NB4 (cell line): ENCODE results near the gene EMC10.
A peak's percentile ranks its signal among the peaks of the same experiment; 100 is the strongest.

Source experiments
- DNase-seq: peaks from one replicate; pipeline ENCODE4 v3.0.0; 2010; ENCODE audit warnings: low read depth
- H3K4me3 ChIP-seq: one replicate; pipeline ENCODE4 v1.5.1; 2011; ENCODE audit warnings: mild to moderate bottlenecking, low read depth, low read length, moderate library complexity
- CTCF ChIP-seq: IDR thresholded peaks from one replicate; pipeline ENCODE4 v1.5.1; 2012; ENCODE audit warnings: low read depth, low read length
- MAX ChIP-seq: IDR thresholded peaks from 2 replicates; pipeline ENCODE4 v1.6.1; 2011; ENCODE audit warnings: low read depth, low read length
- MYC ChIP-seq: IDR thresholded peaks from 2 replicates; pipeline ENCODE4 v1.6.1; 2011; ENCODE audit warnings: low read depth, low read length
- POLR2A ChIP-seq: IDR thresholded peaks from 2 replicates; pipeline ENCODE4 v1.6.1; 2011; ENCODE audit warnings: mild to moderate bottlenecking; ENCODE audit not compliant: insufficient read length; ENCODE audit errors: extremely low read depth

EMC10 gene

DNA sequence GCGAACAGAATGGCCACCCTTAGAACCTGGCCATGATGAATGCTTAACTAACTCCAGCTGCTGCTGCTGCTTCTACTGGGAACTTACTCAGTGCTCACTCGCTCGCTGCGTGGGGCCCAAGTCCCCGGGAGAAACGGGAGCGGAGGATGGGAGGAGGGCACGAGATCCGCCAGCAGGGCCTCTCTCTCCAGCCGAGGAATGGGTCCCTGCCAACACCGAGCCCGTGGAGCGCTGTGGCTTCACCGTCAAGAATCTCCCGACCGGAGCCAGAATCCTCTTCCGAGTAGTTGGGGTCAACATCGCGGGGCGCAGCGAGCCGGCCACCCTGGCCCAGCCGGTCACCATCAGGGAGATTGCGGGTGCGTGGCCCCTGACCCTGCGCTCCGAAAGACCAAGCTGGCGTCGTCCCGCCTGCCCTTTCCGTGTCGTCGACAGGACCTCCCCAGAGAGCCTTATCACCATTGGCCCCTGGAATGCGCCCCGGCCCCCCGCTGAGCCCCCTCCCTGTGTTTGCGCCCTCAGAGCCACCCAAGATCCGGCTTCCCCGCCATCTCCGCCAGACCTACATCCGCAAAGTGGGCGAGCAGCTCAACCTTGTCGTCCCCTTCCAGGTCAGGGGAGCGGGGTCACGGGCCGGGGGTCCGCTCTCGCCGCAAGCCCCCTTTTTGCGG, 17.8 kb upstream of the EMC10 start:
- no peak overlapping the region for H3K4me3 ChIP-seq
- no peak for TF ChIP-seq CTCF
- TF ChIP-seq MAX, result no peak
- no peak for TF ChIP-seq POLR2A
- TF ChIP-seq MYC, result no peak
- DNase-seq, result no peak

- no peak overlapping the region for H3K4me3 ChIP-seq
- no peak for TF ChIP-seq POLR2A
- no peak for TF ChIP-seq MAX
- no peak for TF ChIP-seq MYC
- no peak for TF ChIP-seq CTCF
- DNase-seq, result no peak
These were observed 17.2 kb upstream of the EMC10 start for GRCh38 chr19:50459067-50459456.

DNA sequence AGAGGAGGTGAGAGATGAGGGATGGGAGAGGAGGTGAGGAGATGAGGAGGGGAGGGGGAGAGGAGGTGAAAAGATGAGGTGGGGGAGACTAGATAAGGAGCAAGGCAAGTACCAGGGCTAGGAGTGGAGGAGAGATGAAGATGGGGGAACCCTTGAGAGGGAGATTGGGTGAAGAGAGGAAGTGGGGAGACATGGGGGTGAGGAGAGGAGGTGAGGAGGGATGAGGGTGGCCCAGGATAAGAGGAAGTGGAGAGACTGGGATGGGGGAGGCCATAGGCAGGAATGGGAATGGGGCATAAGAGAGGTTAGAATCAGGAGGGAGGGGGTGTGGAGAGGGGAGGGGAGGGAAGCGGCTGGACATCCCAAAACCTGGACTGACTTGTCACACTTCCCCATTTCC, 16.7 kb upstream of the EMC10 start:
- no peak overlapping the region for H3K4me3 ChIP-seq

DNA sequence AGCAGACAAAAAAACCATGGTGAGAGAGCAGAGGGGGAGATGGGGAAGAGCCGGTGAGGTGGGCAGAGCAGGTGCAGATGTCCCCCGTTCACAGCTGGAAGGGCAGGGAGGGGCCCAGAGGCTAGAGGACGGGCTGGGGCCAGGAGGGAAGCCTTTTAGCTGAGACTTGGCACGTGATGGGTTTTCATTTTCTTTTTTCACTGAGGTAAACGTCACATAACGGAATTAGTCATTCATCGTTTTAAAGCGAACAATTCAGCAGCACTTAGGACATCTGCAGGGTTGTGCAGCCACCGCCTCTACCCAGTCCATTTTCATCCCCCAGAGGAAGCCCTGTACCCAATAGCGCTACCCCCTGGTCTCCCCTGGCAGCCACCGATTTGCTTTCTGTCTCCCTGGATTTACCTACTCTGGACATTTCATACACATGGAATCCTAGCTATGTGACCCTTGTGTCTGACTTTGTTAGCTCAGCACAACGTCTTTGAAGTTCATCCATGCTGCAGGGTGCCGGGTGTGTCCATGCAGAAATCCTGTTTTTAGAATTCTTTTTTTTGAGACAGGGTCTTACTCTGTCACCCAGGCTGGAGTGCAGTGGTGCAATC, 16.0 kb upstream of the EMC10 start:
- DNase-seq, result peak; percentile 18
- H3K4me3 ChIP-seq, result no peak overlapping the region
- no peak for TF ChIP-seq MYC
- TF ChIP-seq CTCF, result no peak
- TF ChIP-seq MAX, result no peak
- TF ChIP-seq POLR2A, result no peak

More for the DNA sequence above, 16.7 kb upstream of the EMC10 start:
- DNase-seq, result no peak
- TF ChIP-seq POLR2A (no peak), MYC (no peak), MAX (no peak), CTCF (no peak)

GRCh38 chr19:50461066-50461875, 15.0 kb upstream of the EMC10 start:
- TF ChIP-seq POLR2A (no peak), CTCF (peak; percentile 77), MYC (no peak)
- no peak overlapping the region for H3K4me3 ChIP-seq
- DNase-seq, result peak; percentile 69

GRCh38 chr19:50462970-50463369, 13.3 kb upstream of the EMC10 start:
- H3K4me3 ChIP-seq, result no peak overlapping the region
- TF ChIP-seq MAX (no peak), MYC (no peak), POLR2A (no peak), CTCF (no peak)

More at GRCh38 chr19:50462970-50463369, 13.3 kb upstream of the EMC10 start:
- DNase-seq, result no peak
